ENCODE measurements around the gene MBOAT2.

MBOAT2 gene

DNA sequence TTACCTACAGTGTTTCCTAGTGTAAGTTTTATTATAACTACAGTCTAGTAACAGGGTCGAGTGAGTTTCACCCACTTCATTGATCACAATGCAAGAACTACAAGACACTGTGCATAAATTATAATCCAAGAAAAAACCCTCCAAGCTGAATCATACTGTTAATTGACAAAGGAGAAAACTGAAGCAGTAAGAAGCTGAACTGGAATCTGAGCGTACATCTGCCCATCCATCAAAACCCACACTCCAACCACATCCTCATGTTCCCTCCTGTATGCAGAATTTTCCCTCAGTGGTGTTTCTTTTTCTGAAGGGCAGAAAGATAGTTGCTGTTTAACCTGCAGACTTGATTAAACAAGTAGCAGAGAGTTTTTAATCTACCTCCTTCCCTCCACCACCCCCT is 116.6 kb downstream of the MBOAT2 start:
- no peaks in the 10 kb centered on the region for H3K9me3 ChIP-seq (ENCODE audit: control insufficient read depth, low read length)
- H3K27ac ChIP-seq (ENCODE audit: insufficient read depth, low read depth, low read length, poor library complexity, severe bottlenecking), result no peak overlapping the region
- H3K4me1 ChIP-seq (ENCODE audit: control insufficient read depth, insufficient read depth, low read length), result peaks cover 5% of the 10 kb centered on the region
- H3K4me3 ChIP-seq (ENCODE audit: insufficient read depth, low read depth, low read length), result no peak overlapping the region
- no peaks in the 10 kb centered on the region for H3K36me3 ChIP-seq (ENCODE audit: control insufficient read depth, insufficient read depth, low read length)
- 88 to 91% methylated on average over 2 of the region's 2 CpGs for WGBS, 2 experiments
- H3K27me3 ChIP-seq (ENCODE audit: control insufficient read depth, insufficient read depth, low read length, poor library complexity, severe bottlenecking), result no peaks in the 10 kb centered on the region

DNA sequence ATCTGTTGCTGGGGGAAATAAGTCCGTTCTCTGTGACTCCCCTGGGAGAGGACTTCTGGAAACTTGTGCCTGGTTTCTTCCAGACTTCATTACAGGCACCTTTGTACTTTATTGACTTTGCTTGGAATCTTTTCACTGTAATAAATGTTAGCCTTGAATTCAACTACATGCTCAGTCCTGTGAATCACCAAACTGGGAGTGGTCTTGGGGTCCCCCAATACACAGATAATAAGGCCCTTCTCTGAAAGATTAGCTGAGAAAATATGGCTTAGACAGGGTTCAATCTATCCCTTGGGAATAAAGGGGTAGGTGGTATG is 117.3 kb downstream of the MBOAT2 start:
- Histone ChIP-seq H3K36me3 (ENCODE audit: control insufficient read depth, insufficient read depth, low read length) (no peaks in the 10 kb centered on the region), H3K9me3 (ENCODE audit: control insufficient read depth, low read length) (no peaks in the 10 kb centered on the region), H3K4me1 (ENCODE audit: control insufficient read depth, insufficient read depth, low read length) (peaks cover 5% of the 10 kb centered on the region), H3K27me3 (ENCODE audit: control insufficient read depth, insufficient read depth, low read length, poor library complexity, severe bottlenecking) (no peaks in the 10 kb centered on the region), H3K27ac (ENCODE audit: insufficient read depth, low read depth, low read length, poor library complexity, severe bottlenecking) (no peak overlapping the region), H3K4me3 (ENCODE audit: insufficient read depth, low read depth, low read length) (no peak overlapping the region)
- WGBS, 2 experiments, result 100% methylated on average over 1 of the region's 1 CpG

DNA sequence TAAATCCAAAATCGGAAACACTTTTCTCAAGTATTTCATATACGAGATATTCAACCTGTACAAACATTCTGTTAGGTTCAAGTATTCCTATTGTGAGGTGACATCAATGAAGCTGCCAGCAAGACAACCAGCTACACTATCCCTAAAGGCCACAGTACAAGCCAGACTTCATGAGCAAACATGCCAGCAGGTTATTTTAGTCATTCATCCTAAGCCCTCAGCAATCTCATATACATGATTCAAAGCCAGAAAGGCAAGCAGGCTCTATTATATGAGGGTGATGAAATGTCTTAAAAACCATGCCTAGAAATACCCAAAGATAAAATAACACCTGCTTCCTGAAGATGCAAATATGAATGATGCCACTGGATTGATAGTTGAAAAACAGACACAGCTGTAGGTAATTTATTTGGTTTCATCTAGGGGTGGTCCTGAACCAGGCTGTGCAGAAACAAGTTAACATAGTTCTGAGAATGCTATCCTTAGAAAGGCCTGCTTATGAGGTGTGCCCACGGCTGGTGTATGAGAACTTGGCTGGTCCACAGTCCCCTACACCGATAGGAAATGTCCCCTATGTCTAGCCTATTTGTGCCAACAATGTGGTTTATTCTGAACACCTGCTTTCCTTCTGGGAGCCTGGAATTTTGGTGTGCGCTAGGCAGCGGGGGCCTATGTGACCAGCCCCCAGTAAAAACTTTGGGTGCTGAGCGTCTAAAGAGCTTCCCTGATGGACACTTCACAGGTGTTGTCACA is 117.9 kb downstream of the MBOAT2 start:
- Histone ChIP-seq H3K4me1 (ENCODE audit: control insufficient read depth, insufficient read depth, low read length) (peaks cover 5% of the 10 kb centered on the region), H3K9me3 (ENCODE audit: control insufficient read depth, low read length) (no peaks in the 10 kb centered on the region), H3K27ac (ENCODE audit: insufficient read depth, low read depth, low read length, poor library complexity, severe bottlenecking) (no peak overlapping the region), H3K4me3 (ENCODE audit: insufficient read depth, low read depth, low read length) (no peak overlapping the region), H3K27me3 (ENCODE audit: control insufficient read depth, insufficient read depth, low read length, poor library complexity, severe bottlenecking) (no peaks in the 10 kb centered on the region), H3K36me3 (ENCODE audit: control insufficient read depth, insufficient read depth, low read length) (no peaks in the 10 kb centered on the region)
- 94 to 95% methylated on average over 7 of the region's 7 CpGs for WGBS, 2 experiments

DNA sequence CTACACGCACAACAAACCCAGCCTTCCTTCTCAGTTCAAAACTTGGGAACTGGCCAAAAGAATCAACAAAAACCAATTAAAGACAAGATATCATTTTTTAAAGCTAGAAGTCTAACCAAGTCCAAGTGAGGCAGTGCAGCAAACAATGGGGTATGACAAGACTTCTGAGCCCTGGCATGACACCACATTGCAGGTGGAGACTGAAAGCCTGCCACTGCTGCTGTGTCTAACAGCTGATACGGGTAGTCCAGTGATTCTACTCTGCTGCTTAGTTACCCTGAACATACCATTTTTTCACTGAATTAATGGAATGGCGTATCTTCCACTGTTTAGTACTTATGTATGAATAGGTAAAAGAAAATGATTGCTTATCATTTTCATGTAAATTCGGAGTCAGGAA is 118.7 kb downstream of the MBOAT2 start:
- WGBS, 2 experiments, result 95 to 96% methylated on average over 4 of the region's 4 CpGs
- Histone ChIP-seq H3K36me3 (ENCODE audit: control insufficient read depth, insufficient read depth, low read length) (no peaks in the 10 kb centered on the region), H3K4me1 (ENCODE audit: control insufficient read depth, insufficient read depth, low read length) (peaks cover 5% of the 10 kb centered on the region), H3K27ac (ENCODE audit: insufficient read depth, low read depth, low read length, poor library complexity, severe bottlenecking) (no peak overlapping the region), H3K4me3 (ENCODE audit: insufficient read depth, low read depth, low read length) (no peak overlapping the region), H3K9me3 (ENCODE audit: control insufficient read depth, low read length) (no peaks in the 10 kb centered on the region), H3K27me3 (ENCODE audit: control insufficient read depth, insufficient read depth, low read length, poor library complexity, severe bottlenecking) (no peaks in the 10 kb centered on the region)

DNA sequence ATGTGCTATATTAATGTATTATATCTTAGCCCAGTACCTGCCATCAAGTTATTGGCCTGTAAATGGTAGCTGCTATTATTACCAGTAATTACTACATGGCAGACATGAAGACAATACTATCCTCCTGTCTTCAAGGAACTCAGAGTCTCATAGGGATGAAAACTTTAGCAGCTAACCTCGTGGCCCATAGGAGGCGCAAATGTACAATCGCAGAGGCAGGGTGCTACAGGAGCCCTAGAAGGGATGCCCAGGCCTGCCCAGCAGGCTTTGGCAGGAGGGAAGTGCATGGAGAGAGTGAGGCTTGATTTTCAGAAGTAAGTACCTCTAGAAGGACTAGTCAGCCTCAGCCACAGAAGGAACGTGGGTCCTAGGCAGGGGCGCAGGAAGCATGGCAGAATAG is 121.4 kb downstream of the MBOAT2 start:
- Histone ChIP-seq H3K4me3 (ENCODE audit: insufficient read depth, low read depth, low read length) (no peak overlapping the region), H3K9me3 (ENCODE audit: control insufficient read depth, low read length) (no peaks in the 10 kb centered on the region), H3K36me3 (ENCODE audit: control insufficient read depth, insufficient read depth, low read length) (no peaks in the 10 kb centered on the region), H3K27me3 (ENCODE audit: control insufficient read depth, insufficient read depth, low read length, poor library complexity, severe bottlenecking) (no peaks in the 10 kb centered on the region), H3K4me1 (ENCODE audit: control insufficient read depth, insufficient read depth, low read length) (peaks cover 1% of the 10 kb centered on the region), H3K27ac (ENCODE audit: insufficient read depth, low read depth, low read length, poor library complexity, severe bottlenecking) (no peak overlapping the region)
- WGBS, 2 experiments, result 51 to 60% methylated on average over 5 of the region's 5 CpGs

DNA sequence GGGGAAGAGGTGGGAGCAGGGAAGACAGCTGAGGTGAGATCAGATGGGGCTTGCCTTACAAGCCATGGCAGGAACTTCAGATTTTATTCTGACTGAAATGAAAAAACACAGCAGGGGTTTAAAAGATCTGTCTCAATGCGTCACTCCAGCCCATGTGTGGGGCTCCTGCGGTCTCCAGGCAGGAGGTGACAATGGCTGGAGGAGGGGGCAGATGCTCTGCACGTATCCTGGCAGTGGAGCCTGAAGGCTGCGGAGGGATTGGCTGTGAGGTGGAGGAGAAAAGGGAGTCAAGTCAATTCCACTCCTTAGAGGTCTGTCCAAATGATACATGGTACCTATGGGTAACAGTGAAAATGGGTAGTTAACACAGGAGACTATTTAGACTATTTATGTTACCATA is 125.6 kb downstream of the MBOAT2 start:
- Histone ChIP-seq H3K27ac (ENCODE audit: insufficient read depth, low read depth, low read length, poor library complexity, severe bottlenecking) (no peak overlapping the region), H3K36me3 (ENCODE audit: control insufficient read depth, insufficient read depth, low read length) (no peaks in the 10 kb centered on the region), H3K4me1 (ENCODE audit: control insufficient read depth, insufficient read depth, low read length) (no peaks in the 10 kb centered on the region), H3K27me3 (ENCODE audit: control insufficient read depth, insufficient read depth, low read length, poor library complexity, severe bottlenecking) (no peaks in the 10 kb centered on the region), H3K4me3 (ENCODE audit: insufficient read depth, low read depth, low read length) (no peak overlapping the region), H3K9me3 (ENCODE audit: control insufficient read depth, low read length) (no peaks in the 10 kb centered on the region)
- 49 to 58% methylated on average over 4 of the region's 4 CpGs for WGBS, 2 experiments

DNA sequence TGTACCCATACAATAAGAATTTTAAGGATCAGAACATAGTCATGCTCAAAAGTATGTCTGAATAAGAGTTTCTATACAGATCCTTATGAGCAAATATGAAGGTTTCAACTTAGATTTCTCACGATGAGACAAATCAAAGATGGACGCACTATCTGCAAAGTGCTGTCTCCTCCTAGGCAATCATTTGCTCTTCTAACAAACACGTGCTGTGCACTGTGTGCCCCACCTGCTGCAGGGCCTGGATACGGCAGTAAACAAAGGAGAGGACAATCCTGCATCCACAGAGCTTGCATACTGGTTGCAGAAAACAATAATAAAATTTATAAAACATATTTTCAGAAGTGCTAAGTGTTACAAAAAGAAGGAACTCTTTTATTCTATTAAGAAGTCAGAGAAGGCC is 126.2 kb downstream of the MBOAT2 start:
- Histone ChIP-seq H3K9me3 (ENCODE audit: control insufficient read depth, low read length) (no peaks in the 10 kb centered on the region), H3K36me3 (ENCODE audit: control insufficient read depth, insufficient read depth, low read length) (no peaks in the 10 kb centered on the region), H3K27ac (ENCODE audit: insufficient read depth, low read depth, low read length, poor library complexity, severe bottlenecking) (no peak overlapping the region), H3K4me1 (ENCODE audit: control insufficient read depth, insufficient read depth, low read length) (no peaks in the 10 kb centered on the region), H3K4me3 (ENCODE audit: insufficient read depth, low read depth, low read length) (no peak overlapping the region), H3K27me3 (ENCODE audit: control insufficient read depth, insufficient read depth, low read length, poor library complexity, severe bottlenecking) (no peaks in the 10 kb centered on the region)
- WGBS, 2 experiments, result 85 to 91% methylated on average over 4 of the region's 4 CpGs

DNA sequence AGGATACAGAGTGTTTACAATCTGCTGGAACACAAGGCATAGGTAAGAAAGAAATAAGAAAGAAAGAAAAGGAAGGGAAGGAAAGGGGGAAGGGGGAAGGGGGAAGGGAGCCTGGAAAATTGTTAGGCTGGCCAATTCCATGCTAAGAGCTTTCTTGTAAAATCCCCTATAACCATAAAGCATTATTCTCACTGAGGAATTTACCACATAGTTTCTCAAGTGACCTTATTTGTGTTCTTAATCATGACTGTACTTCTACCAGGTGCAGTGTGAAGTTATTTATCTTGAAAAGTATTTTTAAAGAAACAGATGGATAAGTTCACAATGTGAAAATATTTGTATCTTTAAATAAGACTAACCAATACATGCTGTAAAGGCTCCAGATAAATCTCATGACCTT is 126.9 kb downstream of the MBOAT2 start:
- Histone ChIP-seq H3K4me3 (ENCODE audit: insufficient read depth, low read depth, low read length) (no peak overlapping the region), H3K4me1 (ENCODE audit: control insufficient read depth, insufficient read depth, low read length) (no peaks in the 10 kb centered on the region), H3K27me3 (ENCODE audit: control insufficient read depth, insufficient read depth, low read length, poor library complexity, severe bottlenecking) (no peaks in the 10 kb centered on the region), H3K27ac (ENCODE audit: insufficient read depth, low read depth, low read length, poor library complexity, severe bottlenecking) (no peak overlapping the region), H3K36me3 (ENCODE audit: control insufficient read depth, insufficient read depth, low read length) (no peaks in the 10 kb centered on the region), H3K9me3 (ENCODE audit: control insufficient read depth, low read length) (no peaks in the 10 kb centered on the region)

DNA sequence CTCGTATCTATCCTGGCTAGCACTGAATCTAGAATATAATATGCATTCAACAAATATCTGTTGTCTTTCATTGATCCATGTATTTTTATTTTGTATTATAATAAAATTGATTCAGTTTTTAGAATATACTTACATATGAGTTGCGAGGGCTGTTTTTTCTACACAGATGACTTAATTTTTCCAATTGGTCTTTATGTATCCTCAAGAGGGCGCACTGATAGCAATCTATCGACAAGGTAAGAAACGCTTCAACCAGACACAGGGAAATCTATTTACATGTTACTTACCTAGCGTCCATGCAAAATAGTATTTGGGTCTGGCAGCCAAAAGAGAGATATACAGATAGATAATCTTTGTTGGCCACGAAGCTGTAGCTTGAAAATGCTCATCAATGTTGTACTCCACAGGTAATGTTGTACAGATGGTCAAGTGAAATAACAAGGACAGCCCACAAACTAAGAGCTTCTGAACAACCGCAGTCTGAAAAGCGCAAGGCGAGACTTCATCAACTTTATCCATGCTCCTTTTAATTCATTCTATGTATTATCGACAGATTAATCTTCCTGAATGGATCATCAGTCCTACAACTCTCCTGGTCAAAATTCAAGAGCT is 130.6 kb downstream of the MBOAT2 start:
- Histone ChIP-seq H3K27ac (ENCODE audit: insufficient read depth, low read depth, low read length, poor library complexity, severe bottlenecking) (no peak overlapping the region), H3K9me3 (ENCODE audit: control insufficient read depth, low read length) (no peaks in the 10 kb centered on the region), H3K36me3 (ENCODE audit: control insufficient read depth, insufficient read depth, low read length) (no peaks in the 10 kb centered on the region), H3K4me3 (ENCODE audit: insufficient read depth, low read depth, low read length) (no peak overlapping the region), H3K27me3 (ENCODE audit: control insufficient read depth, insufficient read depth, low read length, poor library complexity, severe bottlenecking) (no peaks in the 10 kb centered on the region), H3K4me1 (ENCODE audit: control insufficient read depth, insufficient read depth, low read length) (no peaks in the 10 kb centered on the region)
- 51 to 55% methylated on average over 10 of the region's 11 CpGs for WGBS, 2 experiments

DNA sequence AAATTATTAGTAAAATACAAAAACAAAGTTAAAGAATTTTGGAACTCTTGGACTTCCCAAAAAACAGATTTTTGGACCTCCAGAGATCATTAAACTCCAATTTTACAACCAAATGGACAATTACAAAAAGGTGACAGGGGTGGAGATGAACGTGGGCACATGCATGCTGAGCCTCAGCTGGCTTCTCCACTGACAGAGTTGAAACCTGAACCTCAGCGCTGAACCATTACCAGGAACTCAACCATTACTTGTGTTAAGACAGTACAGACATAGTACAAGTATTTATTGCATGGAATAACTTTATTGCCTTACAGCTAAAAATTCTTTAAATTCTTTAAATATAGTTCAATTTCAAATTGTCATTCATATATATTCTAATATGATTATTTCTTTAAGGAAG is 133.0 kb downstream of the MBOAT2 start:
- H3K27ac ChIP-seq (ENCODE audit: insufficient read depth, low read depth, low read length, poor library complexity, severe bottlenecking), result no peak overlapping the region
- no peak overlapping the region for H3K4me3 ChIP-seq (ENCODE audit: insufficient read depth, low read depth, low read length)
- H3K27me3 ChIP-seq (ENCODE audit: control insufficient read depth, insufficient read depth, low read length, poor library complexity, severe bottlenecking), result no peaks in the 10 kb centered on the region
- H3K36me3 ChIP-seq (ENCODE audit: control insufficient read depth, insufficient read depth, low read length), result no peaks in the 10 kb centered on the region
- H3K9me3 ChIP-seq (ENCODE audit: control insufficient read depth, low read length), result no peaks in the 10 kb centered on the region
- 90 to 97% methylated on average over 2 of the region's 2 CpGs for WGBS, 2 experiments
- no peaks in the 10 kb centered on the region for H3K4me1 ChIP-seq (ENCODE audit: control insufficient read depth, insufficient read depth, low read length)
